Measurements from ENCODE around the gene RBBP4. TPM values are rescaled to one million over a fixed set of nuclear protein-coding genes. Genes with fewer than 3 reads are reported as not detected.

Gene RBBP4
- polyA plus RNA-seq, 1 donor from 2014 or later: 270 TPM

DNA sequence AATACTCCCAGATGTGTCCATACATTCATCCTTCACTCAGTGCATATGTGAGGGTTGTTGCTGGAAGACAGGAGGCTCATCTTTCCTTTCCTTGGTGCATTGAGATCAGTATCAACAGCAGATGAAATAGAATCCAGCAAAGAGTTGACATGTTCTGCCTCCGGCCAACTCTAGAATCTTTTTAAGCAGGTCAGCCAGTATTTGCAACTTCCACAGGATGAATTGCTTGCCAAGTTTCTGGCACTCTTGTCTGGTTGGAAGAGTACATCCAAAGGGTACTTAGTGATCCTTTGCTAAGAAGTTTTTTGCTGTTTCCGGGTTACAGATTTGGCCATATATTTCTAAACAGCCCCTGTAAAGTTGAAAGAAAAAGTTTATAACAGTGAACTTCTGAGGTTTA lies 30.5 kb downstream of the RBBP4 start:
- H3K4me3 ChIP-seq (ENCODE audit: low read length): no peak overlapping the region
- no peaks in the 10 kb centered on the region for H4K20me1 ChIP-seq (ENCODE audit: insufficient read depth)
- H3K79me2 ChIP-seq (replicated peaks; ENCODE audit: insufficient read depth, low read length): no peaks in the 10 kb centered on the region
- no peak for TF ChIP-seq POLR2AphosphoS5 (IDR thresholded peaks at IDR 0.05)
- TF ChIP-seq TAF1 (IDR thresholded peaks at IDR 0.05; ENCODE audit: low read depth): no peak
- TF ChIP-seq, protein P1, sequence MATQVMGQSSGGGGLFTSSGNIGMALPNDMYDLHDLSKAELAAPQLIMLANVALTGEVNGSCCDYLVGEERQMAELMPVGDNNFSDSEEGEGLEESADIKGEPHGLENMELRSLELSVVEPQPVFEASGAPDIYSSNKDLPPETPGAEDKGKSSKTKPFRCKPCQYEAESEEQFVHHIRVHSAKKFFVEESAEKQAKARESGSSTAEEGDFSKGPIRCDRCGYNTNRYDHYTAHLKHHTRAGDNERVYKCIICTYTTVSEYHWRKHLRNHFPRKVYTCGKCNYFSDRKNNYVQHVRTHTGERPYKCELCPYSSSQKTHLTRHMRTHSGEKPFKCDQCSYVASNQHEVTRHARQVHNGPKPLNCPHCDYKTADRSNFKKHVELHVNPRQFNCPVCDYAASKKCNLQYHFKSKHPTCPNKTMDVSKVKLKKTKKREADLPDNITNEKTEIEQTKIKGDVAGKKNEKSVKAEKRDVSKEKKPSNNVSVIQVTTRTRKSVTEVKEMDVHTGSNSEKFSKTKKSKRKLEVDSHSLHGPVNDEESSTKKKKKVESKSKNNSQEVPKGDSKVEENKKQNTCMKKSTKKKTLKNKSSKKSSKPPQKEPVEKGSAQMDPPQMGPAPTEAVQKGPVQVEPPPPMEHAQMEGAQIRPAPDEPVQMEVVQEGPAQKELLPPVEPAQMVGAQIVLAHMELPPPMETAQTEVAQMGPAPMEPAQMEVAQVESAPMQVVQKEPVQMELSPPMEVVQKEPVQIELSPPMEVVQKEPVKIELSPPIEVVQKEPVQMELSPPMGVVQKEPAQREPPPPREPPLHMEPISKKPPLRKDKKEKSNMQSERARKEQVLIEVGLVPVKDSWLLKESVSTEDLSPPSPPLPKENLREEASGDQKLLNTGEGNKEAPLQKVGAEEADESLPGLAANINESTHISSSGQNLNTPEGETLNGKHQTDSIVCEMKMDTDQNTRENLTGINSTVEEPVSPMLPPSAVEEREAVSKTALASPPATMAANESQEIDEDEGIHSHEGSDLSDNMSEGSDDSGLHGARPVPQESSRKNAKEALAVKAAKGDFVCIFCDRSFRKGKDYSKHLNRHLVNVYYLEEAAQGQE (IDR thresholded peaks at IDR 0.05; ENCODE audit: borderline replicate concordance): no peak
- TF ChIP-seq, protein P2, sequence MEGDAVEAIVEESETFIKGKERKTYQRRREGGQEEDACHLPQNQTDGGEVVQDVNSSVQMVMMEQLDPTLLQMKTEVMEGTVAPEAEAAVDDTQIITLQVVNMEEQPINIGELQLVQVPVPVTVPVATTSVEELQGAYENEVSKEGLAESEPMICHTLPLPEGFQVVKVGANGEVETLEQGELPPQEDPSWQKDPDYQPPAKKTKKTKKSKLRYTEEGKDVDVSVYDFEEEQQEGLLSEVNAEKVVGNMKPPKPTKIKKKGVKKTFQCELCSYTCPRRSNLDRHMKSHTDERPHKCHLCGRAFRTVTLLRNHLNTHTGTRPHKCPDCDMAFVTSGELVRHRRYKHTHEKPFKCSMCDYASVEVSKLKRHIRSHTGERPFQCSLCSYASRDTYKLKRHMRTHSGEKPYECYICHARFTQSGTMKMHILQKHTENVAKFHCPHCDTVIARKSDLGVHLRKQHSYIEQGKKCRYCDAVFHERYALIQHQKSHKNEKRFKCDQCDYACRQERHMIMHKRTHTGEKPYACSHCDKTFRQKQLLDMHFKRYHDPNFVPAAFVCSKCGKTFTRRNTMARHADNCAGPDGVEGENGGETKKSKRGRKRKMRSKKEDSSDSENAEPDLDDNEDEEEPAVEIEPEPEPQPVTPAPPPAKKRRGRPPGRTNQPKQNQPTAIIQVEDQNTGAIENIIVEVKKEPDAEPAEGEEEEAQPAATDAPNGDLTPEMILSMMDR (IDR thresholded peaks at IDR 0.05; ENCODE audit: poor library complexity, severe bottlenecking): no peak
- TF ChIP-seq RAD21 (conservative IDR thresholded peaks at IDR 0.05): no peak
- TF ChIP-seq SMC3 (conservative IDR thresholded peaks at IDR 0.05; ENCODE audit: poor library complexity): no peak
- no peak for TF ChIP-seq EZH2 (IDR thresholded peaks at IDR 0.05; ENCODE audit: borderline replicate concordance, insufficient read depth, low read length, poor library complexity, severe bottlenecking)
- TF ChIP-seq MXI1 (conservative IDR thresholded peaks at IDR 0.05; ENCODE audit: poor library complexity, severe bottlenecking): no peak
- TF ChIP-seq EP300 (conservative IDR thresholded peaks at IDR 0.05; ENCODE audit: poor library complexity, severe bottlenecking): no peak
- no peak overlapping the region for H3K4me2 ChIP-seq (ENCODE audit: low read length)
- no peak overlapping the region for H2AFZ ChIP-seq (ENCODE audit: low read depth, low read length)
- H3F3A ChIP-seq (ENCODE audit: insufficient read depth, low read length, poor library complexity, severe bottlenecking): no peaks in the 10 kb centered on the region
- no peak overlapping the region for H3K27ac ChIP-seq (ENCODE audit: low read length)
- peaks cover 34% of the 10 kb centered on the region for H3K36me3 ChIP-seq (ENCODE audit: insufficient read depth, low read length)
- no peaks in the 10 kb centered on the region for H3K9me3 ChIP-seq (ENCODE audit: low read length)
- no peak overlapping the region for H3K9ac ChIP-seq (ENCODE audit: low read length)
- no peaks in the 10 kb centered on the region for H3K27me3 ChIP-seq (ENCODE audit: insufficient read depth, low read depth, low read length)
- no peaks in the 10 kb centered on the region for H3K9me2 ChIP-seq (ENCODE audit: insufficient read depth, low read length)

DNA sequence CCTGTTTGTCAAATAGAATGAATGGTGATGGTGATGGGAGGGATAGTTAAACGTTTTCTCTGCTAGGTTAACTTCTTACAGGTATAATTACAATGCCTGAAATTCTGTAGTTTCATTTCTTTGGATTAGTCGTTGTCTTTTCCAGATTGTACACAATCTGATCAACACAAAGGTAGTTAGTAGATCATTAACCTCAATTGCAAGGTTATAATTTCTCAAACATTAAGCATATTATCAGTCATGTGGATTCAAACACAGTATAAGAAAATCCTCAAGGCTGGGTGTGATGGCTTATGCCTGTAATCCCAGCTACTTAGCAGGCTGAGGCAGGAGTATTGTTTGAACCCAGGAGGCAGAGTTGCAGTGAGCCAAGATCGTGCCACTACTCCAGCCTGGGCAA lies 31.0 kb downstream of the RBBP4 start:
- H3K79me2 ChIP-seq (replicated peaks; ENCODE audit: insufficient read depth, low read length): no peaks in the 10 kb centered on the region
- H3K36me3 ChIP-seq (ENCODE audit: insufficient read depth, low read length): peaks cover 30% of the 10 kb centered on the region
- no peak overlapping the region for H3K9ac ChIP-seq (ENCODE audit: low read length)
- no peaks in the 10 kb centered on the region for H3F3A ChIP-seq (ENCODE audit: insufficient read depth, low read length, poor library complexity, severe bottlenecking)
- H3K4me2 ChIP-seq (ENCODE audit: low read length): no peak overlapping the region
- H3K27me3 ChIP-seq (ENCODE audit: insufficient read depth, low read depth, low read length): no peaks in the 10 kb centered on the region
- no peak for TF ChIP-seq TAF1 (IDR thresholded peaks at IDR 0.05; ENCODE audit: low read depth)
- TF ChIP-seq RAD21 (conservative IDR thresholded peaks at IDR 0.05): no peak
- TF ChIP-seq POLR2AphosphoS5 (IDR thresholded peaks at IDR 0.05): no peak
- TF ChIP-seq, protein P2 (IDR thresholded peaks at IDR 0.05; ENCODE audit: poor library complexity, severe bottlenecking): no peak
- TF ChIP-seq SMC3 (conservative IDR thresholded peaks at IDR 0.05; ENCODE audit: poor library complexity): no peak
- TF ChIP-seq EZH2 (IDR thresholded peaks at IDR 0.05; ENCODE audit: borderline replicate concordance, insufficient read depth, low read length, poor library complexity, severe bottlenecking): no peak
- TF ChIP-seq MXI1 (conservative IDR thresholded peaks at IDR 0.05; ENCODE audit: poor library complexity, severe bottlenecking): no peak
- TF ChIP-seq, protein P1 (IDR thresholded peaks at IDR 0.05; ENCODE audit: borderline replicate concordance): no peak
- no peak for TF ChIP-seq EP300 (conservative IDR thresholded peaks at IDR 0.05; ENCODE audit: poor library complexity, severe bottlenecking)
- H3K9me2 ChIP-seq (ENCODE audit: insufficient read depth, low read length): no peaks in the 10 kb centered on the region
- no peaks in the 10 kb centered on the region for H4K20me1 ChIP-seq (ENCODE audit: insufficient read depth)
- H2AFZ ChIP-seq (ENCODE audit: low read depth, low read length): no peak overlapping the region
- H3K9me3 ChIP-seq (ENCODE audit: low read length): no peaks in the 10 kb centered on the region
- no peak overlapping the region for H3K27ac ChIP-seq (ENCODE audit: low read length)
- no peak overlapping the region for H3K4me3 ChIP-seq (ENCODE audit: low read length)
